ENCODE results near the gene MTA1.

Gene MTA1

GRCh38 chr14:105425823-105426247, 6.2 kb downstream of the MTA1 start:
- no peak for DNase-seq

- DNase-seq, result no peak
Observed at GRCh38 chr14:105426416-105427130, 6.9 kb downstream of the MTA1 start.

- no peak for DNase-seq
Observed at GRCh38 chr14:105427412-105427811, 7.8 kb downstream of the MTA1 start.

- DNase-seq, result no peak
Observed at GRCh38 chr14:105427936-105428485, 8.4 kb downstream of the MTA1 start.

GRCh38 chr14:105430042-105430441, 10.4 kb downstream of the MTA1 start:
- no peak for DNase-seq

GRCh38 chr14:105430565-105430964, 10.9 kb downstream of the MTA1 start:
- DNase-seq, result peak; percentile 81

- DNase-seq, result no peak
Observed at GRCh38 chr14:105431256-105431655, 11.6 kb downstream of the MTA1 start.

GRCh38 chr14:105432657-105433056, 13.0 kb downstream of the MTA1 start:
- DNase-seq, result no peak

- no peak for DNase-seq
Observed at GRCh38 chr14:105433161-105433605, 13.6 kb downstream of the MTA1 start.

- no peak for DNase-seq
Observed at GRCh38 chr14:105436402-105436801, 16.8 kb downstream of the MTA1 start.

GRCh38 chr14:105436891-105437722, 17.5 kb downstream of the MTA1 start:
- DNase-seq, result no peak

- DNase-seq, result no peak
Observed at GRCh38 chr14:105437723-105438500, 18.3 kb downstream of the MTA1 start.

- no peak for DNase-seq
Observed at GRCh38 chr14:105439179-105439578, 19.6 kb downstream of the MTA1 start.

GRCh38 chr14:105439710-105440553, 20.3 kb downstream of the MTA1 start:
- DNase-seq, result peak; percentile 11

GRCh38 chr14:105440554-105440900, 20.9 kb downstream of the MTA1 start:
- DNase-seq, result no peak

- DNase-seq, result no peak
Observed at GRCh38 chr14:105440992-105441391, 21.4 kb downstream of the MTA1 start.

GRCh38 chr14:105442125-105442524, 22.5 kb downstream of the MTA1 start:
- no peak for DNase-seq

- no peak for DNase-seq
Observed at GRCh38 chr14:105442834-105443233, 23.2 kb downstream of the MTA1 start.

GRCh38 chr14:105444859-105445258, 25.2 kb downstream of the MTA1 start:
- DNase-seq, result no peak

GRCh38 chr14:105445290-105445689, 25.7 kb downstream of the MTA1 start:
- no peak for DNase-seq

GRCh38 chr14:105445901-105446845, 26.5 kb downstream of the MTA1 start:
- DNase-seq, result no peak

Data from fibroblast of skin of scalp (primary cell).